ENCODE results near the gene RNMT. TPM values are rescaled to one million over a fixed set of nuclear protein-coding genes. Genes with fewer than 3 reads are reported as not detected.

Gene RNMT
- polyA plus RNA-seq, 3 donors: 12.9 to 36.4 (median 32.6) TPM

DNA sequence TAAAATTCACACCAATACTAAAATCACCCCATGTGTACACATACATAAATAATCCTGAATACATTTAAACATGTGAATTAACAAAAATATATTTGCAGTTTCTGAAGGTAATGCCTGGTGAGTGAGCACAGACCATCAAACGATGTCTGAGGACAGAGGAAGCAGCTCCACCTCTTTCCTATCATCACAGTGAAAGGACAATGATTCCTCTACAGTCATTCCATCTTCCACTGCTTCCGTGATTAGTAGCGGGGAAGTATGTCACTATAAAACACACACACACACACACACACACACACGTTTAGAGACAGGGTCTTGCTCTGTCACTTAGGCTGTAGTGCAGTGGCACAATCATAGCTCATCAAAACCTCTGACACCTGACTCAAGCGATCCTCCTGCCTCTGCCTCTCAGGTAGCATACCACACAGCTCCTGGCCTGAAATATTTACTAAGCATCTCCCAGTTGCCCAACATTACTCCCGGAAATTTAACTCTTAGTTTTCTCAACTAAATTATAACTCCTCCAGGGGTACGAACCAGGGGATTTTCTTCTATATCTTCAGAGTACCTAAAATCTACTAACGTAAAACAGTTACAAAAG, 12.9 kb upstream of the RNMT start:
- no peak for TF ChIP-seq CTCF (IDR thresholded peaks at IDR 0.05)
- DNase-seq: no peak
- Histone ChIP-seq H3K79me2 (ENCODE audit: insufficient read depth, low read length) (peaks cover 50% of the 10 kb centered on the region), H3K27ac (ENCODE audit: low read depth in 1 of 2, low read length in 2 of 2) (no peak overlapping the region), H3K4me1 (ENCODE audit: control insufficient read depth in 1 of 2, insufficient read depth in 2 of 2, low read length in 2 of 2) (no peaks in the 10 kb centered on the region), H4K20me1 (ENCODE audit: insufficient read depth, low read length) (no peaks in the 10 kb centered on the region), H3K4me3 (replicated peaks in 1 of 3; ENCODE audit: low read depth in 2 of 3, low read length in 3 of 3) (no peak overlapping the region), H3K36me3 (replicated peaks in 1 of 2; ENCODE audit: control insufficient read depth in 1 of 2, insufficient read depth in 2 of 2, low read length in 2 of 2) (no peaks in the 10 kb centered on the region), H3K27me3 (ENCODE audit: control insufficient read depth in 2 of 2, insufficient read depth in 2 of 2, low read length in 2 of 2) (no peaks in the 10 kb centered on the region), H3K4me2 (replicated peaks; ENCODE audit: extremely low read depth, low read length, poor library complexity, severe bottlenecking) (no peak overlapping the region), H3K9me3 (replicated peaks in 1 of 2; ENCODE audit: control insufficient read depth in 1 of 2, insufficient read depth in 1 of 2, low read length in 2 of 2) (peaks cover 4 to 8% of the 10 kb centered on the region in 2 donors), H2AFZ (ENCODE audit: insufficient read depth, low read depth, low read length, poor library complexity, severe bottlenecking) (no peak overlapping the region), H3K9ac (ENCODE audit: insufficient read depth, low read length, poor library complexity, severe bottlenecking) (no peak overlapping the region)
- Mint-ChIP-seq H3K9me3 (peaks cover 12 to 19% (median 16%) of the 10 kb centered on the region in 7 donors), H3K27me3 (ENCODE audit: low read depth in 3 of 3) (peaks cover 0 to 1% (median 0%) of the 10 kb centered on the region in 3 donors), H3K4me3 (no peak overlapping the region), H3K4me1 (peaks cover 3% of the 10 kb centered on the region), H3K27ac (no peak overlapping the region), H3K36me3 (peaks cover 4 to 7% of the 10 kb centered on the region in 2 donors)
- intact Hi-C loops (cut with micrococcal nuclease): loop anchor here in 1 of 2 donors (10.0 kb wide), 1 partner anchor 169 kb away; no protein-coding TSS in a partner anchor
- WGBS (ENCODE audit: insufficient coverage): 74% methylated on average over 4 of the region's 8 CpGs

- Histone ChIP-seq H3K4me2 (replicated peaks; ENCODE audit: extremely low read depth, low read length, poor library complexity, severe bottlenecking) (no peak overlapping the region), H3K9me3 (replicated peaks in 1 of 2; ENCODE audit: control insufficient read depth in 1 of 2, insufficient read depth in 1 of 2, low read length in 2 of 2) (peaks cover 4 to 8% of the 10 kb centered on the region in 2 donors), H3K4me1 (ENCODE audit: control insufficient read depth in 1 of 2, insufficient read depth in 2 of 2, low read length in 2 of 2) (no peaks in the 10 kb centered on the region), H2AFZ (ENCODE audit: insufficient read depth, low read depth, low read length, poor library complexity, severe bottlenecking) (no peak overlapping the region), H3K9ac (ENCODE audit: insufficient read depth, low read length, poor library complexity, severe bottlenecking) (no peak overlapping the region), H3K27ac (ENCODE audit: low read depth in 1 of 2, low read length in 2 of 2) (no peak overlapping the region), H3K27me3 (ENCODE audit: control insufficient read depth in 2 of 2, insufficient read depth in 2 of 2, low read length in 2 of 2) (no peaks in the 10 kb centered on the region), H3K4me3 (replicated peaks in 1 of 3; ENCODE audit: low read depth in 2 of 3, low read length in 3 of 3) (no peak overlapping the region), H4K20me1 (ENCODE audit: insufficient read depth, low read length) (no peaks in the 10 kb centered on the region), H3K79me2 (ENCODE audit: insufficient read depth, low read length) (peaks cover 59% of the 10 kb centered on the region), H3K36me3 (replicated peaks in 1 of 2; ENCODE audit: control insufficient read depth in 1 of 2, insufficient read depth in 2 of 2, low read length in 2 of 2) (no peaks in the 10 kb centered on the region)
- WGBS (ENCODE audit: insufficient coverage): no CpG with 5 or more reads among the region's 2 CpGs
- Mint-ChIP-seq H3K4me3 (no peak overlapping the region), H3K36me3 (peaks cover 4 to 6% of the 10 kb centered on the region in 2 donors), H3K4me1 (peaks cover 6% of the 10 kb centered on the region), H3K27ac (no peak overlapping the region), H3K9me3 (peaks cover 4 to 13% (median 10%) of the 10 kb centered on the region in 7 donors), H3K27me3 (ENCODE audit: low read depth in 3 of 3) (peaks cover 0 to 2% (median 1%) of the 10 kb centered on the region in 3 donors)
- no peak for TF ChIP-seq CTCF (IDR thresholded peaks at IDR 0.05)
- DNase-seq: no peak
- intact Hi-C loops (cut with micrococcal nuclease): loop anchor here in 1 of 2 donors (10.0 kb wide), 1 partner anchor 171 kb away; no protein-coding TSS in a partner anchor
These were observed 11.1 kb upstream of the RNMT start for GRCh38 chr18:13715330-13715729.

Data from CD14-positive monocyte (primary cell).